RCC 7860 (cell line): ENCODE results near the gene GNAI2.

Experiments
- DNase-seq: peaks from one replicate; pipeline ENCODE4 v3.0.0-alpha.2; 2015; ENCODE audit warnings: low spot score
- FAIRE-seq: peaks from 2 replicates; lab custom pipeline; 2012; peaks lifted over from hg19 to GRCh38; lab: Jason Lieb, UNC

Gene GNAI2

DNA sequence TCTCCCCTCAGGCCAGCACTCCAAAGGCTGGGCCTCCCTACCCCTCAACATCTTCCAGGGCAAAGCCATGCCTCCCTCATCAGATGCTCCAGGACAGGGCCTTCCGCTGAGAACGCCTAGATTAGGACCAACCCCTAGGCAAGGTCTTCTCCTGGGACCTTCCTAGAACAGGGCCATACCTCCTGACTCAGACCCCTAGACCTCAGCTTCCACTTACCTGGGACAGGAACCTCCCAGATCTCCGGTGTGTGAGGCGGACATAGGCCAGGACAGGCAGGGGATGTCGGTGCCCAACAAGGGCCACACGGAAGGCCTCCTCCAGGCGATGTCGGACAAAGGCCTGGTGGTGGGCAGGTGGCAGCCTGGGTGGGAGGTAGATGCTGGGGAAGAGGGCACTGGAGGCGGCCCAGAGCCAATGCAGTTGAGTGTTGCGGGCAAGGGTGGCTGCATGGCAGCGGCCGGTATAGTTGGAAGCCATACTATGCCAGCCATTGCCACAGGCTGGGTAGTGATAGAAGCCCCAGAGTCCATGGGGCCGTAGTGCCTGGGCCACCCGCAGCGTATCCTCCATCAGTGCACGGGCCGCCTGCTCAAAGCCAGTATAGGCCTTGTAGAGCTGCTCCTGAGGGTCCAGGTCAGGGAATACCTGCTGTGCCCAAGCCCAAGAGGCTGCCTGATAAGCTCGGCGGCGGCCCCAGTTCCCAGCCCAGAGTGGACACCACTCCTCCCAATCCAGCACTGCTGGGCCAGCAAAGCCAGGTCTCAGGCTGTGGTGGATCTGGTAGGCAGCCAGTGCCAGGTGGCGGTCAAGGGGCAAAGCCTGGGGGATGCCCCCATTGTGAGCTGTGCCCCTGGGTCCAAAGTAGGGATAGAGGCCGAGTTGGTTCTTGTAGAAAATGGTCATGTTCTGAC, 58.7 kb downstream of the GNAI2 start:
- DNase-seq, result no peak
- no peak for FAIRE-seq

DNA sequence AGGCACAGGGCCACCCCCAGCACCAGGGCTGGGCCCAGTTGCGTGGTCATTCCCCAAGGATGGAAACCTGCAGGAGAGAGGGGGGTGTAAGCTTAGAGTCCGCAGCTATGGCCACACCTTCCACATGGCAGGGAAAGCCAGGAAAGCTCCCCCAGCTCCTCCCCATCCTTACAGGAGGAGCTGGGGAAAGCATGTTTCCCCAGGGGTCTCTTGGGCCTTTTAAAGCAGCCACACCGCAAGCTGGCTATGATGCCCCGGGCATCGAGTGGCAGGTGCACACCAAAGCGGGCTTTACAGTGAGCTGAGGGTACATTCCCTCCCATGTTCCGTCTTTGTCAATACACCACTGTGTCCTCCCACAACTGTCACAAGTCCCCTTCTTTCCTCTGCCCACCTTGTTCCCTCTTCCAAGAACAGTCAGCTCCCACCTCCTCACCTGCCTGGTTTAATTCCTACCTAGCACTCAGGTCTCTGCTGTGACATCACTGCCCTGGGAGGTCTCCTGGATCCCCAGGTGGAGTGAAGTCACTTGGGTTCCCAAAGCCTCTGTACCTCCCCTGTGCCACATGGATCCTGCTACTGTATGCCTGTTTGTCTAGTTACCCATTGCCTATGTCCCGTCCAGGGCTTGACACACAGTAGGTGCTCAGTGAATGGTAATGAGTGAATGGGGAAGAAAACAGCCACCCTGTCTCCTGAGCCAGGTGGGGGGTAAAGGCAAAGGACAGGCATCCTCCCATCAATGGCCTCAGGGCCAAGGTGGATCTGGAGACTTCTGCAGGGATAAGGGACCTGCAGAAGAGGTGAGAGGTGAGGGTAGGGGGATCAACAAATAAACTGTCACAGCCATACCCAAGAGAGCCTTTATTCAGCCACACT, 59.8 kb downstream of the GNAI2 start:
- no peak for DNase-seq
- no peak for FAIRE-seq

DNA sequence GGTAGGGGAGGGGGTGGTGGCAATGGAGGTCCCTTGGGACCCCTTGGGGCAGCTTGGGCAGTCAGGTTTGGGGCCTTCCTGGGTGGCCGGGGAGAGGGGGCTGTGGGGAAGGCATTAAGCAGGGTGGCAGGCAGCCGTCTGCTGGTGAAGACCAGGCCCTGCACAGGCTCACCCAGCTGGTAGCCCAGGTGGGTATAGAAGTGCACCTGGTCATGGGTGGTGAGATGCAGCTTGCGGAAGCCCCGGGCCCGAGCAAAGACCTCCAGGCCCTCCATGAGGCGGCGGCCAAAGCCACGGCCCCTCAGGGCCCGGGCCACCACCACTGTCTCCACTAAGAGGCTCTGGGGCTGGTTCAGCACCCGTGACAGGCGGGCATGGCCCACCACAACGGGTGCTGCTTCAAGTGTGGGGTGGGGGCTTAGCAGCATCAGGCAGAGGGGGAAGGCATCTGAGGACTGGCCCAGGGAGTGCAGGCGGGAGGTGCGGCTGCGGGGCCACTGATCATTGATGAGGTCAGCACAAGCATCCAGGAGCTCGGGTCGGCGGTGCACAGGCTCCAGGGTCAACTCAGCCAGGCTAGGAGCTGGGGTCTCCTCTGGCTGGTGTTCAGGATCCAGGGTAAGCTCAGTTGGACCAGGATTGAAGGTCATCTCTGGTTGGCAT, 60.8 kb downstream of the GNAI2 start:
- DNase-seq (no peak), FAIRE-seq (no peak)

- no peak for FAIRE-seq
These were observed 61.4 kb downstream of the GNAI2 start for GRCh38 chr3:50297384-50297775.

DNA sequence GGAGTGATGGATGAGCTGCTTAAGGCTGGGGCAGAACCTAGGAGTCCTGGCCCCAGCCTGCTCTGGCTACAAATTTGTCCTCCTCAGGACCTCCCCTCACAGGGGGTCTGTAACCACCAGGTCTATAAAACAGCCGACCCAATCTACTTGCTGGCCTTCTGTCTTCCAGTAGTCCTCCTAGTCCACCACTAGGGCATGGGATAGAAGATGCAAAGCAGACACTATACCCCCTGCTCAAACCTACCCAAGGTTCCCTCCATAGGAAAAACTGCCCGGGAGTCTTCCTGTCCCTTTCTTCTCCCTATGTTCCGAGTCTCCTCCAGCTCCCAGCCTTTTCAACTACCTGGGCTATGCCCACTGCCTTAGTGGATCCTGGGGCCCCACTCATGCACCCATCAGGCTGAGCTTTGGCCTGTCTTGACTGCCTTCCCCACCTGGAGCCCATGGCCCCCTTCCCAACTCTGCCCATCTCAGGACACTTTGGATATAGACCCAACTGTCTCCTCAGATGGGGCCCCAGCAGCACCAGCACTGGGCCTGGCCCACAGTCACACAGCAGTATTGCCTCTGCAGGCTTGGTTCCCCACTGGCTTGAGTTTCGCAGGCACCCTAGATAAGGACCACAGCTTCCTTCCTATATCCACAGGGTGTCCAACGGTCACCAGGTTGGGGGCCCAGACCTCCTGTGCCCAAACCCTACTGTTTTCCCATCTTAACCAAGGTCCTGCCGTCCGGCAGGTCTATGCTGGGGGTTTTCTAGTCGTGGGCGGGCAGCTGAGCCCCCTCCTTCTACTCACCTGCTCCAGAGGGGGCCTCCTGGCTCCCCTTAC, 62.1 kb downstream of the GNAI2 start:
- FAIRE-seq (no peak), DNase-seq (no peak)

More at GRCh38 chr3:50297384-50297775, 61.4 kb downstream of the GNAI2 start:
- DNase-seq, result no peak

DNA sequence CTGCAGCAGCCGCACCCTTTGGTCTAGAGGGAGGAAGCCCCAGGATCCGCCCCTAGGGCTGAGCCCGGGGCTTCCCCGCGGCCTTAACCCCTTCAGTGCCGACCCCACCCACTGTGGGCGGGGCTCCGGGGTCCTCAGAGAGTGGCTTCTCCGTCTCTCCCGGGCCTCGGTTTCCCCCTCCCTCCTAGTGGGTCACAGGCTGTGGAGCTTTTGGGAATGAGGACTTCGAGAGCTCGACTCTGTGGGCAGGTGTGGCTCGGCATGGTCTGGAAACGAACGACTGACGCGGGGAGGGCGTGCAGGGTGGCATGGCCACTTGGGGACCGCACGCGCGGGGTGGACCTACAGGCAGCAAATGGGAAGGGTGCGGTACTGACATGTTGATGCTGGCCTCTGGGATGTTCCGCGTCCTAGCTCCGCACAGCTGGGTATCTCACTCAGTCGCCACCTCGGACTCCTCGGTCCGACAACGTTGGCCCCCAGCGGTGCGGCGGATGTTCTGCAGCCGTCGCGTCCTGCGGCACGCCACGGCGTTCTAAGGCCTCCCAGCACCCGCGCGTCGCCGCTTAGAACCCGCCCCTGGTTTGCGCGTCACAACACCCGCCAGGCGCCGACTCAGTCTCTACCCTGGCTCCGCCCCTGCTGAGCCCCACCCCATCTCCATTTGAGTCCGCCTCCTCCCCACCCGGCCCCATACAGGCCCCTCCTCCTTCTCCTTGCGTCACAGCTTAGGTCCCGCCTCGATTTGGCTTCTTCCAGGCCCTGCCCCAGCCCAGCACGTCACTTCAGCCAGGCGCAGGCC, 63.0 kb downstream of the GNAI2 start, which contains the start of the genes HYAL3 and NAA80:
Gene HYAL3, minus strand, starts transcription at position 570 of the 802 bp plus-strand sequence. CDS start 3,803 bp downstream, outside the sequence.
Gene NAA80, minus strand, starts transcription at position 570 of the 802 bp plus-strand sequence. CDS start 1,942 bp downstream, outside the sequence.
- FAIRE-seq (peak; percentile 87), DNase-seq (peak; percentile 96)

DNA sequence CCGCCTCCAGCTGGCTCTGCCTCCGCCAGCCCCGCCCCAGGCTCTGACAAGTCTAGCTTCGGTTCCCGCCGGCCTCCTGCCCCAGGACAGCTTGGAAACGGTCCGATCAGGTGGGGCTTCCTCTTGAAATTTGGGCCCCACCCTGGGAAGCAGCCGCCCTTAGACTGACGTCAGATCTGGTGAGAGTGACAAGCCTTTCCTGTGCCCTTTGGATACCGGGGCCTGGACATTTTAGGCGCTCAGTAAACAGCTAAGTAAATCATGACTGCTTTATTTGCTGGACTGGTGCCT, 63.6 kb downstream of the GNAI2 start:
- FAIRE-seq (no peak), DNase-seq (no peak)

DNA sequence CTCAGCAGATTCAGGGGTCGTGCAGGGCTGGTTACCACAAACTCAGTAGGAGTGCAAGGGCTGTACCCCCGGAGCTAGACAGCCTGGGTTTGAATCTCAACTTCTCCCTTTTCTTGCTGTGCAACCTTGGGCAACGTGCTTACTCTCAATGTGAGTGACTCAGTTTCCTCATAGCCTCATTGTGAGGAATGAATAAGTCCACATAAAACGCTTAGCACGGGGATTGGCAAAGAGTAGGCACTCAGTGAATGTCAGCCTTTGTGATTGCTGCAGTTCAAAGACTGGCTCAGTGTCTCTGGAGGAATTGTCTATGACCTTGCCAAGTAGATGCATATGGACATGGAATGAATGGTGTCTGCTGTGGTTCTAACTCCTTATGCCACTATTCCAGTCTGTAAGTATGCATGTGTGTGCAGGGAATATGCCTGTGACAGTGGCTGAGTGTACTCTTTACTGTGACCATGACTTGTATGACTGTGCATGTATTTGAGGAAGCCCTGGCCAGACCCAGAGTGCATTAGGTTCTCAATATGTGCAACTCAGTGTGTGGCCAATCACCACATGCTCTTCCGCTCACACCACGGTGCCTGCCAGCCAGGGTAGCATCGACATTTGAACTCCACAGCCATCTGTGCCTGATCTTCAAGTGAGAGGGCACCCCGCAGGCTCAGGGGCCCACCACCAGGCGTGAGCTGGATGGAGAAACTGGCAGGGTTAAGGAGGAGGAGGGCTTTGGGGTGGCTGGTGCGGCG, 64.1 kb downstream of the GNAI2 start:
- no peak for FAIRE-seq
- DNase-seq, result peak; percentile 14

GRCh38 chr3:50300681-50301254, 64.8 kb downstream of the GNAI2 start:
- no peak for FAIRE-seq
- DNase-seq, result no peak

DNA sequence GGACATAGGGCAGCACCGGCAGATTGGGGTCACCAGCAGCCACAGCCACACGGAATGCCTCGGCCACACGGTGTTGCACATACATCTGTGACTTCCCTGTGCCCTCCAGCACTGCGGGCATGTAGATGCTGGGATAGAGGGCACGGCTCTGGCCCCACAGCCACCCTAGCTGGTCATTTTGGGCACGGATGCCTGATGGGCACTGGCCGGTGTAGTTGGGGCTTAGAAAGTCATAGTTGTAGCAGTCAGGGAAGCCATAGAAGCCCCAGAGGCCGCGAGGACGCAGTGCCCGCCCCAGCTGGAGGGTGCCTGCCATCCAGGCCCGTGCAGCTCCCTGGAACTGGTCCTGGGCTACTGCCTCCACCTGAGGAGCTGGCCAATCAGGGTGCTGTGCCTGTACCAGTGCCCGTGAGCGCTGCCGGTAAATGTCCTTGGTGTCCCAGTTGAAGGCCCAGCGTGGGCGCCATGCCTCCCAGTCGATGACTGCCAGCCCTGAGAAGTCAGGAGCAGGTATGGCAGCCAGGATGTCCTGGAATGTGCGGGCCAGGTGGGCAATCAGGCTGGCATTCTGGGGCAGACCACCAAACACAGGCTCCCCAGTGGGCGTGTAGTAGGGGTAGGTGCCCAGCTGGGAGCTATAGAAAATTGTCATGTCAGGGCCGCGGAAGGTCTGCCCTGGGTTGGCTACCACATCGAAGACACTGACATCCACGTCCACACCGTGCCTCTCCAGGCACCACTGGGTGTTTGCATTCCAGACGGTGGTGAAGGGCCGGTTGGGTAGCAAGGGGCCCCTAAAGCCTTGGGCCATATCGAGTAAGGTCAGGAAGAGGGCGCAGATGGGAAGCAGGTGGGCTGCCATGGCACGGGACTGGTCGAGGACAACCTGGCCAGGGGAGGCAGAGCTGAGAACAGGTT, 66.3 kb downstream of the GNAI2 start:
- FAIRE-seq (no peak), DNase-seq (no peak)

DNA sequence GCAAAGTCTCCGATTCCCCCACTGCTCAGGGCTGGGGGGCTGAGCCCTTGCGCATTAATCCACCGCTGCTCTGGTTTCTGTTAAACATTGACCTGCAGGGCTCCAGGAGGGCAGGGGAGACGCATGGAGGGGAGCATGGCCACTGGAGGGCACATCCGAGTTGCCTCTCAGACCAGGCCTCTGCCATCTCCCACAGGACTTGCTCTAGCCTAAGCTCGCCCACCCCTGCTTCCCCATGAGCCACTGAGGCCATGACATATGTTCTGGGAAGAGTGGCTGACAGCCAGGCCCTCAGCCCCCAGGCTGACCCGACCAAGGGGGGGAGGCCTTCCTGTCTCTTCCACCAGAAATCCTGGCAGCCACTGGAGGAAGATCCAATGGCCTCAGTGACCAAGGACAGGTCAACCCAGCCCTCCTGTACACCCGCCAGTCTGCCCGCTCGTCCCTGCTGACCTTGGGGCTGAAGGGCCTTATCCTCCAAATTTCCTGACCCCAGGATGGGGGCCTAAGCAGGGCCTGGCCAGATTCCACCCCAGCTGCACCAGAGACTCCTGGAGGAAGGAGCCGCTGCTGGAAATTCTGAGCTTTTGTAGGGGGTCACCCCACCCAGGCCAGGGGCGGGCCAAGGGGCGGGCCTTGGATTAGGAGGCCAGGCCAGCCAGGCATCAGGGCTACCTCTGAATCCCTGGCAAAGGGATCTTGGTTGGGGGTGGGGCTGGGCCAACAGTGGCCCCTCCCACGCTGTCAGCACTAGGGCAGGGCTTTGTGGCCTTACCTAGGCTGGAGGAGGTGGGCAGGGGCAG, 67.2 kb downstream of the GNAI2 start, which contains the start of gene HYAL1:
Gene HYAL1, minus strand, starts transcription at position 562 of the 803 bp plus-strand sequence. CDS start 618 bp downstream, outside the sequence.
- DNase-seq, result no peak
- no peak for FAIRE-seq

- DNase-seq, result peak; percentile 9
- no peak for FAIRE-seq
These were observed 68.6 kb downstream of the GNAI2 start for GRCh38 chr3:50304601-50305000.
